HEK293 (cell line): ENCODE data around the gene UBASH3B.

ENCODE experiments used
- BCL11A ChIP-seq: fragments of 450-650 bp; formaldehyde crosslinking; IDR thresholded peaks from 2 replicates; pipeline ENCODE4 v1.5.1; 2016; ENCODE audit warnings: low read depth, missing biosample characterization, missing genetic modification characterization
- CTCF ChIP-seq: fragments of 450-650 bp; formaldehyde crosslinking; IDR thresholded peaks from 2 replicates; pipeline ENCODE4 v1.5.1; 2016; ENCODE audit warnings: missing biosample characterization, missing genetic modification characterization
- PRDM2 ChIP-seq: fragments of 450-650 bp; formaldehyde crosslinking; IDR thresholded peaks from 2 replicates; pipeline ENCODE4 v1.5.1; 2016; ENCODE audit warnings: missing biosample characterization, missing genetic modification characterization, borderline replicate concordance
- SALL2 ChIP-seq: fragments of 450-650 bp; formaldehyde crosslinking; IDR thresholded peaks from 2 replicates; pipeline ENCODE4 v1.5.0; 2017; ENCODE audit warnings: missing biosample characterization, mild to moderate bottlenecking, missing genetic modification characterization, borderline replicate concordance
- ZBTB21 ChIP-seq: fragments of 450-650 bp; formaldehyde crosslinking; IDR thresholded peaks from 2 replicates; pipeline ENCODE4 v1.5.1; 2017; ENCODE audit warnings: missing biosample characterization, missing genetic modification characterization
- ZBTB26 ChIP-seq: fragments of 450-650 bp; formaldehyde crosslinking; optimal IDR thresholded peaks from 2 replicates; pipeline ENCODE3; 2016; ENCODE audit warnings: missing biosample characterization, mild to moderate bottlenecking, missing genetic modification characterization
- ZNF629 ChIP-seq: fragments of 450-650 bp; formaldehyde crosslinking; IDR thresholded peaks from 2 replicates; pipeline ENCODE4 v1.5.1; 2017; ENCODE audit warnings: missing biosample characterization, missing genetic modification characterization

DNA sequence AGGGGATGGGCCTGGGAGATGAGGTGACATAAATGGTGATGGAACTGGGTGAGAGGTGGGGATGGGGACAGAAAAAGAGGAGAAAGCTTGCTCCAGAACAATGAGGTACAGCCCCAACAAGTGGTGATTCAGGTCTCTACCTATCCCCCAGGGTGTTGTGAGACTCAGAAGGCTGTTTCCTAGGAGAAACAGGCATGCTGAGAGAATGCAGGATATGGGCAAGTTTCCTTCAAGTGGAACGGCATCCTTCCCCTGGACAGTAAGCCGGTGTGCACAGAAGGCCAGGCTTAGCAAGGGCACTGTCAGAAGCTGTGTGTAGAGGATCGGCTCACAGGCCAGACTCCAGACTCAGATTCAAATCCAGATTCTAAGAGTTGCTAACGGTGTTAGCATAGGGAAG lies 148.6 kb downstream of the UBASH3B start:
- no peak for TF ChIP-seq BCL11A (tag by site-specific recombination)
- TF ChIP-seq PRDM2 (tag by site-specific recombination) = no peak
- no peak for TF ChIP-seq ZBTB21 (tag by site-specific recombination)
- TF ChIP-seq CTCF = no peak
- TF ChIP-seq ZNF629 (tag by site-specific recombination) = no peak
- no peak for TF ChIP-seq ZBTB26 (tag by site-specific recombination)
- no peak for TF ChIP-seq SALL2 (tag by site-specific recombination)
